OCI-M2 (cell line): ENCODE results near the gene DIPK1B.
"Not testable (repeated sequence)": the region's sequence is repeated elsewhere in the genome, so short reads cannot be mapped to it uniquely, and the experiment has no call there.

Source experiments
- DNase-seq: peaks from one replicate; lab custom pipeline; 2025; ENCODE audit not compliant: unreplicated experiment; lab: John Stamatoyannopoulos, UW

Gene DIPK1B

GRCh38 chr9:136765745-136766409, 53.5 kb downstream of the DIPK1B start:
- not testable (repeated sequence) for DNase-seq

DNA sequence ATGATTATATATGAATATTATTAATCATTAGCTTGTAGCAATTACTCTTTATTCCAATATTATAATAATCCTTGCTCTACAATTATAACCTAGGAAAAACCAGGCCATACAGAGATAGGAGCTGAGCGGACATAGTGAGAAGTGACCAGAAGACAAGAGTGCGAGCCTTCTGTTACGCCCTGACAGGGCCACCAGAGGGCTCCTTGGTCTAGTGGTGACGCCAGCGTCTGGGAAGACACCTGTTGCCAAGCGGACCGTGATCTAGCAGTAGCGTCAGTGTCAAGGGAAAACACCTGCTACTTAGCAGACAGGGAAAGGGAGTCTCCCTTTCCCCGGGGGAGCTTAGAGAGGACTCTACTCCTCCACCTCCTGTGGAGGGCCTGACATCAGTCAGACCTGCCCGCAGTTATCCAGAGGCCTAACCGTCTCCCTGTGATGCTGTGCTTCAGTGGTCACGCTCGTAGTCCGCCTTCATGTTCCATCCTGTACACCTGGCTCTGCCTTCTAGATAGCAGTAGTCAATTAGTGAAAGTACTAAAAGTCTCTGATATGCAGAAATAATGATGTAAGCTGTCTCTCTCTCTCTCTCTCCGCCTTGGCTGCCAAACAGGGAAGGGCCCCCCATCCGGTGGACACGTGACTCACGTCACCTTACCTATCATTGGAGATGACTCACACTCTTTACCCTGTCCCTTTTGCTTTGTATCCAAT, 54.2 kb downstream of the DIPK1B start:
- DNase-seq, result not testable (repeated sequence)

GRCh38 chr9:136769710-136770191, 57.4 kb downstream of the DIPK1B start:
- DNase-seq, result no peak

DNA sequence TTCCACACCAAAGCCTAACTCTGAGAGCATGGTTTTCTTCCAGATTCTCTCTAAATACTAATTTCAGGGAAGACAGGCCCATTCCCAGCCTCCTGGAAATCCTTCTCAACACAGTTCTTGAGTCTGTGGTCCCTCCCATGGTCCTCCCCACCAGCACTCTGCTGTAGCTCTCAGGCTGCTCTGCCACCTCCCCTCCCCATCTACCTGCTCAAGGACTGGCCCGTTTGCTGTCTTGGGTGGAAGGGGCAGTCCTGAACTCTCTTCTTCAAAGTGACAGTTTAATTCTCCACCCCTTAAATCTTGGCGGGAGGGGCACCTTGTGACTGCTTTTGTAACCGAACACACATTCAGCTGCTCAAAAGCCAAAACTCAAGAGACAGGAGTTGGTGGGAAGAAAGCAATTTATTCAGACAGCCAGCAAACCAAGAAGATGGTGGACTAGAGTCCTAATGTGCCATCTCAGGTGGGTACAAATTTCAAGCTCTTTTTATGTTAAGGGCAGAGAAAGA, 59.6 kb downstream of the DIPK1B start:
- no peak for DNase-seq

GRCh38 chr9:136773386-136774044, 61.1 kb downstream of the DIPK1B start:
- no peak for DNase-seq
